GM18517 (cell line): Measurements from ENCODE around the gene LMOD3.

ENCODE experiments used
- ATAC-seq: cut with Tn5 transposase; IDR thresholded peaks from one replicate; pipeline ENCODE4 v1.9.1; 2021; ENCODE audit warnings: mild to moderate bottlenecking, moderate library complexity; ENCODE audit not compliant: unreplicated experiment

LMOD3 gene

DNA sequence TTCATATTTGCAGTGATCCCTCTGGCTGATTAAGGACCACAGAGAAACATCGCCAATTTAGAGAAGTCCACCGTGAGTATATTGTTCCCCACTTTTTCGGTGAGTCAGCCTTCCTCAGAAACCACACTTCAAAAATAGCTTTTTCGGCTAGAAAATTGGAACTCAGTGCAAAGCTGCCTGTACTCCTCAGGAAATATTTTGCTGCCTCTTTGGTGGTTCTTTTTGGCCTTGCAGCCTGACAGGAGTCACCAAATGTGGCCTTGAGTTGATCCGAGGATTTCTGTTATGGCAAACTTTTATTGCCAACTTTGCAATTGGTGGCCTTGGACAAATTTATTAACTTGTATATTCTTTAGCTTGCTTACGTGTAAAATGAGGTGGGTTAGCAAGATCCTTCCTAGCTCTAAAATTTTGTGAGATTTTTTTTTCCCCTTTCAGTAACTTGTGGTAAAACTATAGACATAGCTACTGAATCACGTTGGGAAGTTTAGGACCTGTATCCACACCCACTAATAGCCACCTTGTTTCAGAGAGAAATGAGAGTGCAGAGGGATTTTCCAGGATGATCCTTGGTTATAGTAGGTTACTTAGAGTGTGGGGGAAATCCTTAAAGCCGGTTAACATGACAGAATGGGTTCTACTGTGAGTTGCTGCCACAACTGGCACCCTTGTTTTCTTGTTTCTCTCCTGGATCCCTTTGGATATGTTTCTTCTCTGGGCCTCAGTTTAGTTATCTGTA is 27.8 kb downstream of the LMOD3 start:
- ATAC-seq = no peak

DNA sequence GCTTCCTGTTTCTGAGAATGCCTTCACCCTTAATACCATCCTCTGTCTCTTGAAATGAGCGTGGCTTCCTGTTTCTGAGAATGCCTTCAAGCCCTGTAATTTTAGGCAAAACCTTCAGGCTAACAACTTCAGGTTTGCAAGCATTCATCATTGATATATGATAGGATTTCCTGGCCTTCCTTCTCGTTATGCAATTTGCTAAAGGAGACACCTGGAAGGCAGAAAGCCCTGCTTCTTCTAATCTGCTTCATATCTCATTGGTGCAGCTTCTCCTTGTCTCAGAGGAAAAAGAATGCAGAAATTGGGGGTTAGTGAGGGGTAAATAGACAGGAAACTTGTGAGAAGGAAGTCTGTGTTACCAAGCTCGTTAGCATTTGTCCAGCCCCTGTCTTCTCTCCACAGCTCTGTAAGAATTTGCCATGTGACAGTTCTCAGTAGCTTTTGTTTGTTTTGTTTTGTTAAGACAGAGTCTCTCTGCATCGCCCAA is 30.3 kb downstream of the LMOD3 start:
- peak; percentile 85 for ATAC-seq

DNA sequence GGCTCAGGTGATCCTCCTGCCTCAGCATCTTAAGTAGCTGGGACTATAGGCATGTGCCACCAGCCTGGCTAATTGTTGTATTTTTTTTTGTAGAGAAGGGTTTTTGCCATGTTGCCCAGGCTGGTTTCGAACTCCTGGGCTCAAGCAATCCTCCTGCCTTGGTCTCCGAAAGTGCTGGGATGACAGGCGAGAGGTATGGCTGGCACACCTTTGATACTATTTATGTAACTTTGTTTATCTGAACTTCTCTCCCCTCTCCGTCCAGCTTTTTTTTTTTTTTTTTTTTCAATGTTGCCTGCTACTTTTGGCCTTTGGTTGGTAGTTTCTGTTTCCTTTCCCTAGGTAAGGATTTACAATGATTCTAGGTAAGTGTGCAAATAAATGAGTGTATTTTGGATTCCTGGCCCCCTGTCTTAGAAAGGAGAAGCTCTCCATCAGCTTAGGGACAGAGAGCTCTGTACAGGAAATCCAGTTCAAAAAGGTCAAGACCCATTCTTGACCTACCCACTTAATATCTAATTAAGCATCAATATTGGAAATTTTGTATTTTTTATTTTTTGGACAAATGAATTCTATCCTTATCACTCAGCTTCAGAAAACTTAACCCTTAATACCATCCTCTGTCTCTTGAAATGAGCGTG is 30.9 kb downstream of the LMOD3 start:
- ATAC-seq = no peak

DNA sequence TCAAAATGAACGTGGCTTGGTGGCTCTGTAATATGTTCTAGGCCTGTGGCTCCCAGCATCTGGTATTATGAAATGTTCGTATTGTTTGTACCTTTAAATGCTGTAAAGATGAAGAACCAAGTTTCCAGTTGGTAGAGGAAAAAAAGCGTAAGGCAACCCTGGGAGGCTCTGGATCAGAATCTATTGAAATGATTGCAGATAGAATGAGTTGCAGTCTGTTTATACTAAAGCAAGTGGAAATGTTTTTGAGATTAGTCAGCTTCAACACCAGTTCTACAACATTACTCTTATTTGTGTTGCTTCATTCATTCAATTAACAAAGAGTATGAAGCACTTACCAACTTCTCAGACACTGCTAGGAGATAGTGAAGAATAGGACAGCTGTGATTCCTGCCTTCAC is 32.4 kb downstream of the LMOD3 start:
- no peak for ATAC-seq

DNA sequence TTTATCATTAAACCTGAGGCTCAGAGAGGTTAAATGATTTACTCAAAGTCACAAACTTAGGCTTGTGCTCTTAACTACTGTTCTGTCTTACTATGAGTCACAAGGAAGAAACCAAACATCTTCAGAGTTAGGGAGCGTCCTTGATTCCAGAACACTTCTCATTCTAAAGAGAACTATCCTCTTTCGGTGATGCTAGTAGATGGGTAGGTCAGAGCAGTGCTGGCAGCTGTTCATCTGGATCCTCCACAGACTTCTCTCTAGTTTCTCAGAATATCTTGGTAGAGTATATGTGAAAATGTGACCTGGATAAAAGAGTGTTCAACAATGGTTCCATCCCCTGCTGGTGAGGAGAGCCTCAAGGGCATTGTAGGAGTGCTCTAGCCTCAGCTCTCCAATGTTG is 34.3 kb downstream of the LMOD3 start:
- peak; percentile 14 for ATAC-seq

DNA sequence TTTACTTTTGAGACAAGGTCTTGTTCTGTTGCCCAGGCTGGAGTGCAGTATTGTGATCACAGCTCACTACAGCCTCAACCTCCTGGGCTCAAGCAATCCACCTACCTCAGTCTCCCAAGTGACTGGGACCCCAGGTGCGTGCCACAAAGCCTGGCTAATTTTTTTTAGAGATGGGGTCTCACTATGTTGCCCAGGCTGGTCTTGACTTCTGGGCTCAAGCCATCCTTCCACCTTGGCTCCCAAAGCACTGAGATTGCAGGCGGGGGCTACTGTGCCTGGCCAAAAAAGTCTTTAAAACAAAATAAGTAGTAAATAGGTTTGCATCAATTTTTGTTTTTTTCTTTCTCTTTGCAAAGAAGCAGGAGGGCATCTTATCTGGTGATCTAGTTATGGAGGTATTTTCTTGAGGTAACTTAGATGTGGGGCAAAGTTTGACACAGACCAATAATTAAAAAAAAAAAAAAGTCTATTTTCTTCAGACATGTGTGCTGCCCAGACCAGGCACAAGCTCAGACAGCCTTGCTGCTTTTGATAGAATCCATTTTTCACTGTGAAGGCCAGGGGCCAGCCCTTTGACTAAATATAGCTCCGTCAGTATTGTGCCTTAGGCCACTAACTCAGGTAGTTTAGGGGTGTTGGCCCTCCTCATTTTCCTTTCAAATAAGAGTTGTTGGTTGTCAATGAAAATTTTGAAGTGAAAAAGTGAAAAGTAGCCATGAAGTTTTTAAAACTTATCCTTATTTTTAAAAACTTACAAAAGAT is 35.2 kb downstream of the LMOD3 start:
- no peak for ATAC-seq

DNA sequence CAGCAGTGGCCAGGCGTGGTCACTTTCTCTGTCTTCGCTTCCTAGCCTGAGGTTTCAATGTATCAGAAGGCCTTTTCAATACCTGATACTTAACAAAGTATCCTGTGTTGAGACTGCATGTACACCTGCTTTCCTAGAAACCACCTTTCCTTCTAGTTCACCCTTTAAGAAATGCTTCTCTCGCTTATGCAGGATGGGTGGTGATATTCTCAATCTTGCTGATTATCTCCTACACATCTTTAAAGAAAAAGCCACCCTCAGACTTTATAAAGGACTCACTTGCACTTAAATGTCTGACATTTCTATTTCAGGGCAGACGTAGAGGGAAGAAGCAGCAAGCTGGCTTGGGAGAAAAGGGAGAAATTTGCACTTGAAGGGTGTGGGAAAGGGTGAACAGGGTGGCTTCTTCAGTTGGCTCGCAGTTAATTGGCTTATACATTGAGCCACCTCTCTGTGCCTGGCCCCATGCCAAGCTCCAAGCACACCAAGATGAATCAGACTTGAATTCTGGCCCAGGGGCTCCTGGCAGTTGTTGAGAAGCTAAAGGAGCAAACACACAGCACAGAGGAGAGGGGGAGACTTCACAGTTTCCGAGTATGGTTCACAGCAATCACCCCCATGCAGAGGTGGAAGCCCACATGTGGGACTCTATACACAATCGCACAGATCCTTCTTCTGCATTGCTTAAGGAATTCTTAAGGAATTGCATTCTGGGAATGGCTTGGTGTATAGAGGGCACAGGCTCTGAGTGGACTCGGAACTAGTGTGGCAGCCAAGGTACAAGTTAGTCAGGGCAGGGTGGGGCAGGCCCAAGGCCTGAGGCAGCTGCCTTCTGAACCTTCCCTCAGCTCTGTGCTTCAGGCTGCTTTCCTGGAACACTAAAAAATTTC is 36.3 kb downstream of the LMOD3 start:
- ATAC-seq = no peak

DNA sequence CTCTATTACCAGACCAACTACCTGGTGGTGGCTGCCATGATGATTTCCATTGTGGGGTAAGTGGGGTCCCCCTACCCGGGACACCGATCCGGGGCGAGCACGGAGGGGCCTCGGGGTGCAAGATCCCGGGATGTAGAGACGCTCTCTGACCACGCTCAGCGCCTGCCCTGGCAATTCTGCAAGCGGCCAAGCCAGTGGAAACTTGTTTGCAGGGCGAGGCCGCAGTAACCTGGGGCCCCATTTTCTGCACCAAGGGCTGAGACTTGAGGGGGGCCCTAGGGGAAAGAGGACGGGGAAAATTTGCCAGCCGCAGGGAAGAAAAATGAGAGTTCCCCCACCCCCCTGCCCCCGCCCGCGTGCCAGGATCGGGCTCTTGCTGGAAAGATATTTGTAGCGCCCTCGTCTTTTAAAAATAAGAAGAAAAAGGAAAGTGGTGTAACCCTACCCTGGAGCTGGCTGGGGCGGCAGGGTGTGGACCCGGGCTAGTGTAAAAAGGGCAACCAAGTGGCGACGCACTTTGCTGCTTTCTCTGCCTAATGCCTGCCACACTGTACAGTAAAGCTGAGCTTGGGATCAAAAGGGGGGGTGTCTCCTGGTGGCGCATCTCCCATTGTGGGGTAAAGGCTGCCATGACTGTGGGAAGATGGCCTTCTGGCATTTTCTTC is 37.1 kb downstream of the LMOD3 start:
- ATAC-seq = no peak

DNA sequence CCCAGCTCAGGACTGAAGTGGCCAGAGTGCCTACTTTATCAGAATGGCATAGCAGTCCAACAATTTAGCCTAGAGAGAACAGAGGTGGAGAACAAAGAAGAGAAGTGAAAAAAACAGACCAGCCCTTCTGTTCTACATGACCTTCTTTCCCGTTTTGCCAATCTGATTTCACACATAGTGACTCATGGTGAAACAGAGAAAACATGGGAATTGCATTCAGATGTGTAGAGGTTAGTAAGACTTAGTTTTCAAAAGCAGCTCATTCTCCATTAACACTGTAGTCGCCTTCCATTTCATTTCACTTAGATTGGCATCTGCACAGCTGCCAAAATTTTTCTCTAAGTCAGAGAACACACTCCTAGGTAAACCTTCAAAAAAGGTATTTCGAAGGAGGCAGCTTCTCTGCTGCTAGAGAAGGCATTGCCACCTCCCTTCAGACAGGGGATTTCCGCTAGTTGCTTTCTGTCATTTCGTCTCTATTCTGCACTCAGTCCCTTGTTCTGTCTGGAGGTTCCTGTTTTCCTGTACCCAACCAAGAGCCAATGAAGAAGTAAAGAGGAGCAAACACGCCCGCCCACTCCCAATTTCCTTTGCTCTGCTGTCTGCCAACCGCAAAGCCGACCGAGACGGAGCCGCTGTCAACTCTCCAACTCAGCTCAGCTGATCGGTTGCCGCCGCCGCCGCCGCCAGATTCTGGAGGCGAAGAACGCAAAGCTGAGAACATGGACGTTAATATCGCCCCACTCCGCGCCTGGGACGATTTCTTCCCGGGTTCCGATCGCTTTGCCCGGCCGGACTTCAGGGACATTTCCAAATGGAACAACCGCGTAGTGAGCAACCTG is 37.8 kb downstream of the LMOD3 start, which contains the start of gene ARL6IP5:
TSS of gene ARL6IP5 (plus strand) at position 612 of the 842 bp plus-strand sequence. CDS start at position 723, 111 bp downstream.
- ATAC-seq = peak; percentile 47

DNA sequence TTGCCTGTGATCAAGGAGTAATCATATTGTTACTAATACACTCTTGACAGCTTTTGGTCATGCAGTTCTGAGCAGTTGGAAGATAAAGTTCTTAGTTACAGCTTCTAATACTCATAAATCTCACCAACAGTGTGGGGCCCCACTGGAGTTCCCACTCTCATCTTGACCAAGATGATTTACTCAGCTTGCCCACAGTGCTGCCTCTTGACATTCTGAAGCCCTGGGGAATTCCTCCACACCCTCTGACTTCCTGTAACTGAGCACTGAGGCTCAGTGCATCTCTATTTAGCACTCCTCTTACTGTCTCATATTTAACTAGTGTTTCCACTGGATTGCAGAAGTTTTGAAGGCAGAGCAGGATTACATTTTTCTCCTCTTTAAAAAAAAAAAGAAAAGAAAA is 39.6 kb downstream of the LMOD3 start:
- peak; percentile 63 for ATAC-seq

DNA sequence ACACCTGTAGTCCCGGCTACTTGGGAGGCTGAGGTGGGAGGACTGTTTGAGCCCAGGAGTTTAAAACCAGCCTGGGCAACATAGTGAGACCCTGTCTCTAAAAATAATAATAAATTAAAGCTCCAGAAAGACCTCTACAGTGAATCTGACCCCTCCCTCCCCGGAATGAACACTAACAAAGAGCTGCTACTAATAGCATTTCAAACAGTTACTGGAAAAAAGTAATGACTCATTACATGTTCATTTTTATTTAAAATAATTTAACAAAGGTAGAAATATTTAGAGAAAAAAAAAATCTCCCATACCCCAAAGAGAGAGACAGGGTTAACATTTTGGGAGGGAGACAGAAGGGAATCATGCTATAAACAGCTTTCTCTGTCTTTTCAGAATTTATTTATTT is 40.0 kb downstream of the LMOD3 start:
- ATAC-seq = no peak

DNA sequence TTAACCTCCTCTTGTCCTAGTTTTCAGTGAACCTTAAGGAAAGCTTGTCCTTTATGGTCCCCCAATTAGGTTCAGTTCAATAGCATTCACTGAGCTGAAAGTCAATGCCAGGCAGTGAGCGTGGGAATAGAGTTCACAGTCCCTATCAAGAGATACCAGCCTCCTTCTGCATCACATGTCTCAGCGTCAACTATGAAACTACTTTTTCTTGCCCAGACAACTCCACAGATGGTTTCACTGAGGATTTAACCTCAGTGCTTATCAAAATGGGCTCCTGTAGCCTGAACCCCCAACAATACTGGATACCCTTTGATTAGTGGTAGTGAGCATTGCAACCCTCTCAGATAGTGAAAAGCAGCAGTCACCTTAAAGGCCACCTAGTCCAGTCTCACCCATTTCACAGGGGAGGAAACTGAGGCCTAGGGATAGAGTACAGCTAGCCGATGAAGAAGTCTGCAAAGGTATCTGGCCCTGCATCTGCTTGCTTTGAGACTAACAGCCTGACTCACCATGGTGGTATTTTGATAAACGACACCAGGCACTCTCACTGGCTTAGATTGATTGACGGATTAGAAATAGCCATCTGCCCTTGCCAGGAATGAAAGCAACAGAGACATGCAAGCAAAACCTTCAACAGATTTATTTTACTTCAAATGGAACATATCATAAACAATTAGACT is 40.7 kb downstream of the LMOD3 start:
- ATAC-seq = peak; percentile 12

DNA sequence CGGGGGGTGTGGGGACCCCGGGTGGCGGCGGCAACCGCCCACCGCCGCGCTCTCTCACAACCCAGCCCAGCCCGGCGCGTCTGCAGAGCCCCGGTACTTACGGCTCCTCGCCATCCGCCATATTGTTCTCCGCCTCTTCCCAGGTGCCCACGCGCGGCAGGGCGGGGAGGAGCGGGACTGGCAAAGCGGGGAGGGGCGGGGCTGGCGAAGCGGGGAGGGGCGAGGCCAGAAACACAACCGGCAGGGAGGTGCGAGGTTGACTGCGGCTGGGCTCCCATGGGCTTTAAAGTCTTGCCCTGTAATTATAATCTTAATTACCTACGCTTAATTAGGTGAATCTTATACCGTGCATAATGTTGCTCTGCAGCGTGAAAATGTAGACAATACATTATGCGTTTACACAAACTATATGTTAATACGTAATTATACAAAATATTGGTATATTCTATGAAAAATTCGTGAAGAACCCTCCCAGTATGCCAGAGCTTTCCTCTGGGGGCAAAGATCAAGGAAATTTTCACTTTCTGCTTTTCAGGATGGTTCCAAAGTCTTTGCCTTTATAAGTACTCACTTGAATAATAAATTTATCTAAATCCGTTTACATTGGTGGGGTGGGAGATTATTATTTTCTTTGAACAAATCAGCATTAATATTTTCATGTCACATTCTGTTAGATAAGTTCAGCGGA is 42.0 kb downstream of the LMOD3 start, which contains the start of gene UBA3:
TSS of gene UBA3 (minus strand) at position 133 of the 688 bp plus-strand sequence. CDS start at position 121, 12 bp downstream.
- peak; percentile 31 for ATAC-seq

DNA sequence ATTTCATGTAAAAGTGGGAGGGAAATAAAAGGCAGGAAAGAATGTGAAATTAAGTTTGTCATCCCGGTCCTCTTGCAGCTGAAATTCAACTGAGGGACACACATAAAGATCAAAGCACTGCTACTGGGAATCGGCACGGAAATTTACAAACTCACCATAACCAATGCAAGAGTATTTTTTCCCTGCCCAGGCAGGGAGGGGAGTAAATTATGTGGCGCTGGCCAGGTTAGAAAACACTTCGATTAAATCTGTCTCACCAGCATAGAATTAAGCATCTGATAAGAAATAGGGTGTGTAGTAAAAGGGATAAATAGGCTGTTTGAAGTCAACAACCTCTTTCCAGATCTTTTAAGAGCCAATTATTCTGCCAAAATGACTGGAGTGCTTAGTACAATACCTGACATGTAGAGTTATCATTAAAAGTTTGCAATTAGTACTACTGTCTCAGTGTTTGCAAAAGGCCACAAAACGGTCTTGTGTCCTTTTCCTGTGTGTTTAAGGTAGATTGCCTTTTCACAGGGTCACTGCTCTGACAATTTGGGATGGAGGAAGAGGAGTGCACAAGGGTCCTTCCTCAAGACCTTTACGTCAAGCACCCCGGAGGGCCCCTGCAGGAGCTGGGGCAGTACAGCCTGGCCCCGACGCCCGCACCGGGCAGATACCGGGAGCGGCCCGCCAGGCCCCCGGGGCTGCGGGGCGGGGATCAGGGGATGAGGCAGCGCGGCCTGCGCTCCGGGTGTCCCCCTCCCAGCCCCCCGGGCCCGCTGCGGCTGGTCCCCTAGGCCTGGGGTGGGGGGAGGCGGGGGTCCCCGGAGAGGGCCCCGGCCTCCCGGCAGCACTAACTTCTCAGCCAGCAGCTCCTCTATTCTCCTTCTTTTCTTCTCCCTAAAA is 42.9 kb downstream of the LMOD3 start:
- ATAC-seq = peak; percentile 12

DNA sequence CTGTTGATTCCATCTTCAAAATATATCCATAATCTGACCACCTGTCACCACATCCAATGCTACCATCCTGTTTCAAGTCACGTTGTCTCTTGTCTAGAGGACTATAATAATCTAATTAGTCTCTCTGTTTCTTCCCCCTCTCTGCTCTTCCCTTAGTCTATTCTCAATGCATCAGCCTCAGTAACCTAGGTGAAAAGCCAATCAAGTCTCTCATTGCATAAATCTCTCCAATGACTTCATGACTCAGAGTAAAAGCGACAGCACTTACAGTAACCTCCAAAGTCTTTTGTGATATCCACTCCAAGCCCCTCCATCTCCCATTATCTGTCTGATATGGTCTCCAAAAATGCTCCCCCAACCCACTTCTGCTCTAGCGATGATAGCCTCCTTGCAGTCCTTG is 49.5 kb downstream of the LMOD3 start:
- ATAC-seq = no peak

DNA sequence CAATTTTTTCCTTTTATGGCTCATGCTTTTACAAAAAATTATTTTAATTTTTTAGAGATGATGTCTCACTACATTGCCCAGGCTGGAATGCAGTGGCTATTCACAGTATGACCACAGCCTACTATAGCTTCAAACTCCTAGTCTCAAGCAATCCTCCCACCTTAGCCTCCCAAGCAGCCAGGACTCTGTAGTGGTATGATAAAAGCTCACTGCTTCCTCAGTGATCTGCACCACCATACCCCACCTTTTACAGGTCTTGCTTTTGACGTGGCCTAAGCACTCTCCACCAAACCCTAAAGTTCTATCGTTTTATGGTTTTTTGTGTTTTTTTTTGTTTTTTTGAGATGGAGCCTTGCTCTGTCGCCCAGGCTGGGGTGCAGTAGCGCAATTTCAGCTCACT is 56.3 kb downstream of the LMOD3 start:
- ATAC-seq = no peak
